ENCODE data around the gene DLK1.
A peak's percentile ranks its signal among the peaks of the same experiment; 100 is the strongest.

DLK1 gene

GRCh38 chr14:100748944-100749343 lies 22.3 kb downstream of the DLK1 start:
- DNase-seq: no peak
- no peak overlapping the region for H3K4me3 ChIP-seq (ENCODE audit: low read depth, low read length)
- no peaks in the 10 kb centered on the region for H3K9me3 ChIP-seq
- no peaks in the 10 kb centered on the region for H3K4me1 ChIP-seq
- no peaks in the 10 kb centered on the region for H3K27me3 ChIP-seq
- H3K36me3 ChIP-seq: no peaks in the 10 kb centered on the region; the same call in 1 of the 2 replicates
- TF ChIP-seq CTCF (IDR thresholded peaks at IDR 0.05; ENCODE audit: low read depth, low read length): peak; percentile 29

- Histone ChIP-seq H3K9me3 (no peaks in the 10 kb centered on the region), H3K4me1 (no peaks in the 10 kb centered on the region), H3K36me3 (no peaks in the 10 kb centered on the region; the same call in 1 of the 2 replicates), H3K27me3 (no peaks in the 10 kb centered on the region), H3K4me3 (ENCODE audit: low read depth, low read length) (no peak overlapping the region)
- DNase-seq: no peak
- no peak for TF ChIP-seq CTCF (IDR thresholded peaks at IDR 0.05; ENCODE audit: low read depth, low read length)
Measured at GRCh38 chr14:100749967-100750597, 23.4 kb downstream of the DLK1 start.

GRCh38 chr14:100750762-100751699 lies 24.3 kb downstream of the DLK1 start:
- Histone ChIP-seq H3K36me3 (no peaks in the 10 kb centered on the region; the same call in 1 of the 2 replicates), H3K9me3 (no peaks in the 10 kb centered on the region), H3K4me3 (ENCODE audit: low read depth, low read length) (no peak overlapping the region), H3K27me3 (no peaks in the 10 kb centered on the region), H3K4me1 (peaks cover 6% of the 10 kb centered on the region; the same call in 1 of the 2 replicates)
- no peak for TF ChIP-seq CTCF (IDR thresholded peaks at IDR 0.05; ENCODE audit: low read depth, low read length)
- no peak for DNase-seq

- TF ChIP-seq CTCF (IDR thresholded peaks at IDR 0.05; ENCODE audit: low read depth, low read length): no peak
- H3K36me3 ChIP-seq: no peaks in the 10 kb centered on the region; the same call in 1 of the 2 replicates
- peaks cover 7% of the 10 kb centered on the region; the same call in 1 of the 2 replicates for H3K4me1 ChIP-seq
- no peaks in the 10 kb centered on the region for H3K9me3 ChIP-seq
- H3K27me3 ChIP-seq: no peaks in the 10 kb centered on the region
- no peak for DNase-seq
- H3K4me3 ChIP-seq (ENCODE audit: low read depth, low read length): no peak overlapping the region
Measured at GRCh38 chr14:100754020-100754419, 27.3 kb downstream of the DLK1 start.

- Histone ChIP-seq H3K4me1 (peaks cover 7% of the 10 kb centered on the region; the same call in 1 of the 2 replicates), H3K9me3 (no peaks in the 10 kb centered on the region), H3K27me3 (no peaks in the 10 kb centered on the region), H3K36me3 (no peaks in the 10 kb centered on the region; the same call in 1 of the 2 replicates), H3K4me3 (ENCODE audit: low read depth, low read length) (no peak overlapping the region)
- no peak for TF ChIP-seq CTCF (IDR thresholded peaks at IDR 0.05; ENCODE audit: low read depth, low read length)
- no peak for DNase-seq
Measured at GRCh38 chr14:100755649-100756048, 29.0 kb downstream of the DLK1 start.

All from BE2C (cell line).